Body of pancreas (tissue), 4 donors: Measurements from ENCODE around the gene KCNF1.

Experiments used
- CTCF ChIP-seq, 7 experiments: fragments of 450-650 bp in 4 of 7; fragments of 200-600 bp in 3 of 7; sonication (generic) in 3 of 7; IDR thresholded peaks; one replicate each; pipeline ENCODE4 v1.5.1; 2016 to 2019; ENCODE audit warnings: antibody characterized with exemption in 7 of 7
- POLR2A ChIP-seq, 3 donors: fragments of 450-650 bp; IDR thresholded peaks; one replicate each; pipeline ENCODE4 v1.6.1; 2016; ENCODE audit warnings: antibody characterized with exemption in 3 of 3, mild to moderate bottlenecking in 2 of 3

DNA sequence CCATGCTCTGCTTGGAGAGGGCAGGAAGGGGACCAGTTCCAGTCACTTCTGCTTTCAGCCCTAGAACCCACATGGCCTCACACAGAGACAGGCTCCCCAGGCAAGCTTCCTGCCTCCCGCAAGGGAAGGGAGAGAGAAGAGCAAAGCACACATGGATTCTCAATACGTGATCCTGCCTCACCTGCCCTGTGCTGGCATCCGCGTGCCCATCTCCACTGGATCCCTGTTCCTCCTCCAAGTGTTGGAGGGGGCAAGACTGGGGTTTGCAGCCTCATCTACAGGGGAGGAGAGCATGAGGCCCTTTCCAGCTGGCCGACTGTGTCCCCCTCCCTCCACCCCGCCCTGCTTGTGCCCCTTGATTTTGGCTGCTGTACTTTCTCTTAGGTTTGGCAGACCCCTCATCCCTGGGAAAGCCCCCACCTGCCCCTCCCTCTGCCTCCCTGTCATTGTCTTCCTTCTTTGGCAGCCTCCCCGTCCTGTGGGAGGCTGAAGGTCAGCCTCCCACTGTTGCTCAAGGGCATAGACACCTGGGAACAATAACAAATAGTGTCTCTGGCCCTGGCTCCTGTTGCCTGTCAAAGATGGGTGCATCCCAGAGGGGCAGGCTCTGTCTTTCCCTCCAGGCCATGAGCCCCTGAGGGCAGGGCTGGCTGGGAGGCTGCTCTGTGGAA is 22.7 kb downstream of the KCNF1 start:
- TF ChIP-seq POLR2A (IDR thresholded peaks at IDR 0.05) (no peak), CTCF (IDR thresholded peaks at IDR 0.05) (no peak)
